Activated CD8-positive, alpha-beta memory T cell treated with anti-CD3 and anti-CD28 coated beads, Interleukin-2, amount 50 U/mL, for 1 hour (primary cell): Measurements from ENCODE around the gene NPTX1.

Source experiments
- DNase-seq: peaks from one replicate; pipeline ENCODE4 v3.0.0-alpha.2; 2020; ENCODE audit errors: extremely low read depth

The NPTX1 gene

DNA sequence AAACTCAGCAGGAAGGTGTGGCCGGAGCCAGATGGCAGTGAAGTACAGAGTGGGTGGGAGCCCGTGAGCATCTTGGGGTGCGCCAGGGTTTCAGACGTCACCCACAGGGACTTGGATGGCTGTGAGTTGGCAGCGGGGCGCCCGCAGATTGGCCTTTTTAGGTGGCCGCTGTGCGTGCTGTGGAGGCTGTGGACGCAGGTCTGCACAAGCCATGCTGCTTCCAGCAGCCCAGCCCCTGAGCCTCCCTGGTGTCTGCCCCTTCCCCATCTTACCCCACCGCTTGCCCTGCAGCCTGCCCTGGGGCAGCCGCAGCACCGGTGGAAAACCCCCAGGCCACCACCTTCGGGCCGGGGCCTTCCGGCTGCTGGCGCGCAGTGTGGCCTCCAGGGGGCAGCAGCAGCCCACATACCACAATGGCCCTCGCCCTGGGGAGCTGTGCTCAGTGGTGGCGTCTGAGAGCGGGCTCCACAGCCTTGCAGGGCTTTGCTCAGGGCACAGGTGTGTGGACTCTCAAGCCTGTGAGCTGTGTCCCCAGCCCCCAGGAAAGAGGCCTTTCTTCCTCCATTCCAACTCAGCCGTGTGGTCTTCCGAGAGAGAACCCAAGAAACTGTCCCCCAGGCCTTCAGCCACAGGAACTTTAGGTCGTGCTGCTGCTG is 49.6 kb downstream of the NPTX1 start:
- DNase-seq = peak; percentile 61

GRCh38 chr17:80425835-80426426 is 50.5 kb downstream of the NPTX1 start:
- DNase-seq = no peak

DNA sequence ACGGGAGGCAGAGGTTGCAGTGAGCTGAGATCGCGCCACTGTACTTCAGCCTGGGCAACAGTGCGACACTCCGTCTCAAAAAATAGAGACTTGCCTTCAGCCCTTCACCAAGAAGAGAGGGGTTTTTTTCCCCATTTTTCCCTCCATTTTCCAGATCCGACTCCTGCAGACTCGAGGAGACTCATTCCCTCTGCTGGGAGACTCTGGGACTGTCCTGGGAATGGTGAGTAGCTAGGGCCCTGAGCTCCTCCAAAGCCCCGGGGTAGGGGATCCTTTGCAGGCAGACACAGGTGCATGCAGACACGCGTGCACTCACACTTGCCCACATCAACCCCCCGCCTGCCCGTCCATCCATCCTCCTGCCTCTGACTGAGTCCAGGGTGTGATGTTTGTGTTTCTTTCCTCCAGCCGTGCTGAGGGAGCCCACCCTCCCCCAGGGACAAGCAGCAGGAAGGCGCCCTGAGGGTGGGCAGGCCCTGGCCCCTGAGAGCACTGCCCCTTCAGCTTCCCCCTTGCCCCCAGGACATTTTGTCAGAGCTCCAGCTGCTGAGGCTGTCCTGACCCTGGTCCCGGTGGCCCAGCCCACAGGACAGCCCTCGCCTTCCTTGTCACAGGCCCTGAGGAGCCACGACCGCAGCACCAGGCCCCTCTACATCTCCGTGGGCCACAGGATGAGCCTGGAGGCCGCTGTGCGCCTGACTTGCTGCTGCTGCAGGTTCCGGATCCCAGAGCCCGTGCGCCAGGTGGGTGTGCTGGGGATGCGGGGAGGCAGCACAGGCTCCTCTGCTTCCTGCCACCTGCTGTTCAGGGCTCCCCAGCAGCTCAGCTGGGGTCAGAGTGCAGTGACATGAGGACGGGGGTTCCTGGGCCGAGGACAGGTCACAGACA is 51.3 kb downstream of the NPTX1 start:
- DNase-seq = no peak

- no peak for DNase-seq
Observed at GRCh38 chr17:80424261-80424660, 52.1 kb downstream of the NPTX1 start.

GRCh38 chr17:80423536-80424225 is 52.7 kb downstream of the NPTX1 start:
- no peak for DNase-seq

- no peak for DNase-seq
Observed at GRCh38 chr17:80422981-80423380, 53.4 kb downstream of the NPTX1 start.

- no peak for DNase-seq
Observed at GRCh38 chr17:80422276-80422675, 54.1 kb downstream of the NPTX1 start.

- no peak for DNase-seq
Observed at GRCh38 chr17:80421381-80422090, 54.9 kb downstream of the NPTX1 start.

- DNase-seq = no peak
Observed at GRCh38 chr17:80419255-80419654, 57.2 kb downstream of the NPTX1 start.

DNA sequence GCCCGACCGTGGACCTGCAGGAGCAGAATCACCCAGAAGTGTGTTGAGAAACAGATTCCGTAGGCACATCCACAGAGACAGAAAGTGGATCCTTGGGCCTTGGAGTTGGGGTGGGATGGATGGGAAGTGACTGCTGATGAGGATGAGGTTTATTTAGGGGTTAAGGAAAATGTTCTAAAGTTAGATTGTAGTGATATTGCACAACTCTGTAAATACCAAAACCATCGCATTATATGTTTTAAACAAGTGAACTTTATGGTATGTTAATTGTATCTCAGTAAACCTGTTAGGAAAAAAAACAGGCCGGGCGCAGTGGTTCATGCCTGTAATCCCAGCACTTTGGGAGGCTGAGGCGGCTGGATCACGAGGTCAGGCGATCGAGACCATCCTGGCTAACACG is 57.8 kb downstream of the NPTX1 start:
- DNase-seq = no peak
